GM10266 (cell line): ENCODE results near the gene SPTBN5.

Experiments used
- DNase-seq: peaks from one replicate; pipeline ENCODE4 v3.0.0; 2012; ENCODE audit errors: extremely low spot score
- CTCF ChIP-seq: IDR thresholded peaks from 2 replicates; pipeline ENCODE4 v1.5.1; 2012; ENCODE audit warnings: mild to moderate bottlenecking, low read depth; ENCODE audit not compliant: control insufficient read depth, insufficient read depth; ENCODE audit errors: missing control alignments

SPTBN5 gene

DNA sequence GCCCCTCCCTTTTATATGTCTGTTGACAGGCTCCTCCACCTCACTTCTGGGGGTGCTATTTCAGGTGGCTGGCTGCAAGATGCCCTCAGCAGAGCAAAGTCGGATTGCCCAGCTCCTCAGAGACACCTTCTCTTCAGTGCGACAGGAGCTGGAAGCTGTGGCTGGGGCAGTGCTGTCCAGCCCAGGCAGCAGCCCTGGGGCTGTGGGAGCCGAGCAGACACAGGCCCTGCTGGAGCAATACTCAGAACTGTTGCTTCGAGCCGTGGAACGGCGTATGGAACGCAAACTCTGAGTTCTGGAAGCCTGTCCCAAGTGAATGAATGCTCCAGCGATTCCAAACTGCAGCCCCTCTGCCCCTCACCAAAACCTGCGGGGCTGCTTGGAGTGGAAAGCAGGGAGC lies 68.7 kb downstream of the SPTBN5 start:
- TF ChIP-seq CTCF, result no peak
- DNase-seq, result no peak

- TF ChIP-seq CTCF, result no peak
- DNase-seq, result no peak
Observed at GRCh38 chr15:41824062-41824745, 69.6 kb downstream of the SPTBN5 start.

- no peak for TF ChIP-seq CTCF
- no peak for DNase-seq
Observed at GRCh38 chr15:41823502-41823901, 70.4 kb downstream of the SPTBN5 start.

- DNase-seq, result no peak
Observed at GRCh38 chr15:41822957-41823356, 70.9 kb downstream of the SPTBN5 start.

DNA sequence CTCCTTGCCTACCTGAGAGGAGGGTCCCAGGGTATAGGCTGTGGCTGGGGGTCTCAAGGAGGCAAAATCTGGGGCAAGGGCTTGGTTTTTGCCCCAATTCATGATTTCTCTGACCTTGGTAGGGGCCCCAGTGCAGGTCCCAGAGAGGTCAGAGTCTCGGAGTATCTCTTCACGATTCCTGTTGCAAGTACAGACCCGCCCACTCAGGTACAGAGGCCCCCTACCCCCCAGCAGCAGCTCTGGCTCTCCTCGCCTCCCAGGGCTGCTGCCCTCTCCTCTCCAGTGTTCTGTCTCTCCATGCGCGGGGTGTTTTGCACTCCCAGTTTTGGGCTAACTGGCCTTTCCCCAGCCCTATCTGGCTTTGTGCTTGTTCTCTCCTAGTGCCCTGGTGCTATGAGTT lies 71.4 kb downstream of the SPTBN5 start:
- no peak for DNase-seq
- no peak for TF ChIP-seq CTCF

More at GRCh38 chr15:41822957-41823356, 70.9 kb downstream of the SPTBN5 start:
- TF ChIP-seq CTCF, result no peak

DNA sequence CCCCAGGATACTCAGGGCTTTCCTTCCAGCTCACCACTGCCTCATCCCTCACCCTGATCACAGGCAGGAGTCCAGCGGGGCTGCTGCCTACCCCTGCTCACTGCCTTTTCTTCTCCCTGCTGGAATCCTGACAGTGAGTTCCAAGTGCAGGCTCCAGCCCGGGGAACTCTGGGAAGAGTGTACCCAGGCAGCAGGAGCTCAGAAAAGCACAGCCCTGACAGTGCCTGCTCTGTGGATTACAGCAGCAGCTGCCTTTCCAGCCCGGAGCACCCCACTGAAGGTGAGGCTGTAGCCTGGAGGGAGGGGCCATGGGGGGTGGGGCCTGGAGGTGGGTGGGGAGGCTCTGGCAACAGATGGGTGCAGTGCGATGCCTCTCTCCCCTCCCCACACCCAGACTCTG lies 72.0 kb downstream of the SPTBN5 start:
- no peak for DNase-seq
- no peak for TF ChIP-seq CTCF

GRCh38 chr15:41820791-41821423 lies 72.9 kb downstream of the SPTBN5 start:
- DNase-seq, result no peak
- TF ChIP-seq CTCF, result no peak
